ACHN (cell line): Measurements from ENCODE around the gene GID4.

ENCODE experiments used
- DNase-seq: peaks from one replicate; pipeline ENCODE4 v3.0.0-alpha.2; 2015
- in situ Hi-C: cut with HindIII; loops from 2 replicates; pipeline ENCODE4 v1.10.0; 2017; ENCODE audit warnings: low sequenced_read_pairs, low pct_ligation_motif_present, low pct_unique_long_range_greater_than_20kb

GID4 gene

DNA sequence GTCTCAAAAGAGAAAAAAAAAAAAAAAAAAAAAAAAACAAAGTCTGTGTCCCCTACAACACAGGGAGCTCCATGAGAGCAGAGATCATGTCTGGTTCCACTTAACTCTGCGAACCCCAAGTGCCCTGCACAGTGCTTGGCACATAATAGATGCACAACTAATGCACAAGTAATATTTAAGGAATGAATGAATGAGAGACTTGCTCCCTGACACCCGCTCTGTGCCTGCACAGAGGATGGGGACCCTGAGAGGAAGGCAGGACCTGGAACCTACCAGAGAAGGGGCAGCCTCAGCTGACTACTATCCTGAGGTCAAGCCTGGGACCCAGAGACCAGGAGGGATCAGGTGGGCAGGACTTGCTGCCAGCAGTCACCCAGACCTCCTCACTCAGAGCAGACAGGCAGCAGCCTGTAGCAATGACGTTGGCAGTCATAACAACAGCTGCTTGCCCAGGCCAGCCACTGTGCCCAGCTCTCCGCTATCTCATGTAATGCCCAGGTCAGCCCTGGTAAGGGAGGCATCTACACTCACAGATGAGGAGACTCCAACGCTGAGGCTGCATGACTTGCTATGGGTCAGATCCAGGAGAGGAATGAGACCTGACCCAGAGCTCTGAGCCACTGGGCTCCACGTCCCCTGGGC is 72.2 kb downstream of the GID4 start:
- in situ Hi-C loops: no loop called here
- DNase-seq: no peak

DNA sequence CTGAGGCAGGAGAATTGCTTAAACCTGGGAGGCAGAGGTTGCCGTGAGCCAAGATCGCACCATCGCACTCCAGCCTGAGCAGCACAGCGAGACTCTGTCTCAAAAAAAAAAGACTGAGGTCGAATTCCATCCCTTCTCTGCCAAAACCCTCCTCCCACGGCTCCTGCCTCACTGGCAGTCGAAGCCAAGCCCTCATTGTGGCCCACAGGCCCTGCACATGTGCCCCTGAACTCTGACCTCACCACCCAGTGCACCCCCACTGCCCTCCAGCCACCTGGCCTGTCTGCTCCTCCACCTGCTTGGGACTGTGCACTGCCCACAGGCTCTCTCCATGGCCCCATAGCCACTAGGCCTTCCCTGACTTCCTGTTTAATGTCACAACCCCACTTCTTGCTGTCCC is 76.3 kb downstream of the GID4 start:
- DNase-seq: no peak
- in situ Hi-C loops: no loop called here

DNA sequence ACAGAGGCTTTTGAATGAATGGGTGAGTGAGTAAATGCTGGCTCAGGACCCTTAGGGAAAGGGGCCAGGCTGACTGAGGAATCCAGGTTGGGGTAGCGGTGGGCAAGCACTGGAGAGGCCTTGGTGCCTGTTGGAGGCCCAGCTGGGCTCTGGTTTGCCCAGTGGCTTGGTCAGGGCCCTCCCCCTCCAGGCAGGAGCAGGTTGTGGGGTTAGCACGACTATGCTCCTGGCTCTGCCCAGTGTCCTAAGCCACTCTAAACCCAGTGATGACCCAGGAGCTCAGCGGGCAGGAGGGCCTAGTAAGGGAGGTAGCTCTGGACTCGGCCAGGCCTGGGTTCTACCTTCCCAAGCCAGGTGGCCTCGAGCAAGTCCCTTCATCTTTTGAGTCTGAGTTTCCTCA is 76.9 kb downstream of the GID4 start:
- no peak for DNase-seq
- in situ Hi-C loops: no loop called here

DNA sequence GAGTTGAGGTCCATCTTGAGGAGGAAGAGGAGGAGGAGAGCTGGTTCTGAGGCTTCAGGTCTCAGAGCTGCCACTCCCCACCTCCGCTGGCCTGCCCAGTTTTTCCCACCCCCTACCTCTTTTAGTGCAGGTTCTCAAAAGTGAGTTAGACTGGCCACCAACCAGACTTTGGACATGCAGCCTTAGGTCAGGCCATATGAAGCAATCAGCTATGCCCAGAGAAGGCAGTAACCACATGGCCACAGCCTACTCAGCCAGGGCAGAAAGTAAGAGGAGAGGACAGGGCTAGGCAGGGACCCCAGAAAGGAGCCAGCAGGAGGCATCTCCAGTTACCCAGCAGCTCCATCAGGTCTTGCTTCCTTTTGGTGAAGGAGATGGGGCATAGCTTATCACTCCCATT is 78.3 kb downstream of the GID4 start:
- no peak for DNase-seq
- in situ Hi-C loops: no loop called here
